Ovary (tissue), 3 donors: ENCODE results near the gene PYDC1.

ENCODE experiments used
- EP300 ChIP-seq: sonication (generic); formaldehyde crosslinking; IDR thresholded peaks from one replicate; pipeline ENCODE4 v1.6.1; 2017; ENCODE audit warnings: antibody characterized with exemption
- POLR2A ChIP-seq: fragments of 450-650 bp; IDR thresholded peaks from one replicate; pipeline ENCODE4 v1.6.1; 2017; ENCODE audit warnings: antibody characterized with exemption, mild to moderate bottlenecking, moderate library complexity
- TF ChIP-seq, protein P1 (sequence below), 3 donors: fragments of 450-650 bp in 2 of 3; fragments of 200-600 bp in 1 of 3; IDR thresholded peaks; one replicate each; pipeline versions ENCODE4 v1.5.1 to v1.8.0; 2016 to 2022; ENCODE audit warnings: antibody characterized with exemption in 3 of 3, mild to moderate bottlenecking in 1 of 3
- donor health status: DM: no; HTN: no; CAD: no.

DNA sequence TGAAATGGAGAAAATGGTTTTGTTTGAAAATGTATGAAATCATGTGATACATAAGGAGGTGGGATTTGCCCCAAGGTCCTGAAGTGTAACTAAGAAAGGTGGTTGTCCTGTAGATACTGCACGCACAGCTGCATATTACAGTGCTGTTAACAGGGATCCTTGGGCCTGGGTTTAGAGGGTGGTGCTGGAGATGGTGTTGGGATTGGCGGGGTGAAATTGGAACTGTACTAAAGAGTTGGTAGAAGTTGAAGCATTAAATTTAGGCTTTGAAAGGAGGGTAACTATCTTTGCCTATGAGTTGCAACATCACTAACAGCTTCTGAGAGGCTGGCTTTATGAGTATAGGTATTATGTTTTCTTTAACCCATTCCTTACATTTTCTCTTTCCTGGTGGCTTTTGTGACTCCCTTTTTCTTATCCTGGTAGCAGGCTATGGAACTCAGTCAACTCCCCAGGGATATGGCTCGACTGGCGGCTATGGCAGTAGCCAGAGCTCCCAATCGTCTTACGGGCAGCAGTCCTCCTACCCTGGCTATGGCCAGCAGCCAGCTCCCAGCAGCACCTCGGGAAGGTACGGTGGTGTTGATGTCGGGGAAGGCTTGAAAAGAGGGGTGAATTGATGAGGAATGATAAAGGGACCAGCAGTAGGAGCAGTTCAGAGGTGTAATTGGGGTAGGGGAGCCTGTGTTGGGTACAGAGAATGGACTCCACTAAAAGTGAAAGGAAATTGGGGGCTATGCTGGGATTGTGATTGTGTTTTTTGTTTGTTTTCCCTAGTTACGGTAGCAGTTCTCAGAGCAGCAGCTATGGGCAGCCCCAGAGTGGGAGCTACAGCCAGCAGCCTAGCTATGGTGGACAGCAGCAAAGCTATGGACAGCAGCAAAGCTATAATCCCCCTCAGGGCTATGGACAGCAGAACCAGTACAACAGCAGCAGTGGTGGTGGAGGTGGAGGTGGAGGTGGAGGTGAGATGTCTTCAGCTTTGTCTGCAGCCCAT, 33.2 kb downstream of the PYDC1 start:
- TF ChIP-seq, protein P1, sequence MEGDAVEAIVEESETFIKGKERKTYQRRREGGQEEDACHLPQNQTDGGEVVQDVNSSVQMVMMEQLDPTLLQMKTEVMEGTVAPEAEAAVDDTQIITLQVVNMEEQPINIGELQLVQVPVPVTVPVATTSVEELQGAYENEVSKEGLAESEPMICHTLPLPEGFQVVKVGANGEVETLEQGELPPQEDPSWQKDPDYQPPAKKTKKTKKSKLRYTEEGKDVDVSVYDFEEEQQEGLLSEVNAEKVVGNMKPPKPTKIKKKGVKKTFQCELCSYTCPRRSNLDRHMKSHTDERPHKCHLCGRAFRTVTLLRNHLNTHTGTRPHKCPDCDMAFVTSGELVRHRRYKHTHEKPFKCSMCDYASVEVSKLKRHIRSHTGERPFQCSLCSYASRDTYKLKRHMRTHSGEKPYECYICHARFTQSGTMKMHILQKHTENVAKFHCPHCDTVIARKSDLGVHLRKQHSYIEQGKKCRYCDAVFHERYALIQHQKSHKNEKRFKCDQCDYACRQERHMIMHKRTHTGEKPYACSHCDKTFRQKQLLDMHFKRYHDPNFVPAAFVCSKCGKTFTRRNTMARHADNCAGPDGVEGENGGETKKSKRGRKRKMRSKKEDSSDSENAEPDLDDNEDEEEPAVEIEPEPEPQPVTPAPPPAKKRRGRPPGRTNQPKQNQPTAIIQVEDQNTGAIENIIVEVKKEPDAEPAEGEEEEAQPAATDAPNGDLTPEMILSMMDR (IDR thresholded peaks at IDR 0.05), result no peak
- no peak for TF ChIP-seq EP300
- TF ChIP-seq POLR2A, result no peak
